ENCODE measurements around the gene LILRB1. TPM values are rescaled to one million over a fixed set of nuclear protein-coding genes. Genes with fewer than 3 reads are reported as not detected.

Gene LILRB1
- polyA plus RNA-seq, 3 donors = 27.2 to 317 (median 60.6) TPM

DNA sequence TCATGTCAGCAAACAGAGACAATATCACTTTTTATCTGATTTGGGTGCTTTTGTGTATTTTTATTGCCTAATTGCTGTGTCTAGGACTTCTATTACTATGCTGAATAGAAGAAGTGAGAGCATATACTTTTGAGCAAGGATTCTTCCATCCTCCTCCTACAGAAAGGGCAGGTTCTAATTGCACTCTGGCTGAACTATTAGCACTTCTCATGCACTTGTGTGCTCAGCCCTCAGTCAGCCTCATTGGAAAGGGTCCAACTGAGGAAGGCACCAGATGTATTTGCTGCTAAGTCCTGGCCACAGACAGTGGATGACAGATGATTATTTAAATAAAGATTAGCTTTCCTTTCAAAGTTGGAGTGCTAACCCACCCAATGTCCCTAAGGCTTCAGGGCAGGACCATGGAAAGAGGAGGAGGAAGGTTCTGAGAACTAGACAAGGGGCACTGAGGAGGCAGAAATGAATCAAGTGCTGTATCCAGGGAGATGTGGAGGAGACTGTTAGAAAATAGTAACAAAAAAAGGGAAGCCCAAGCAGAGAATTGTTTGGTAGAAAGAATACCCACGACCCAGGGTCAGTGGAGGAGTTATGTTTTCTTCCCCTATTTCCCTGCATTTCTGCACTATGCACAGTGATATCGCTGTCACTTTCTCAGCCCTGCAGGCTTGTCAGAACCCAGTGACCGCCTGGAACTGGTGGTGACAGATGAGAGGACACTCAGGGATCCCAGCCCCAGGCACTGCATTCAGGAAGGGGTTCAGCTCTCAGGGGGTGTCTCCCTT, 40.5 kb downstream of the LILRB1 start:
- no peaks in the 10 kb centered on the region for H3K9me3 ChIP-seq (replicated peaks in 1 of 2; ENCODE audit: control insufficient read depth in 1 of 2, insufficient read depth in 1 of 2, low read length in 2 of 2)
- H3K27ac ChIP-seq (ENCODE audit: low read depth in 1 of 2, low read length in 2 of 2) = peak overlapping the region; percentile 23 to 30
- intact Hi-C loops (cut with micrococcal nuclease) = loop anchor here (10.0 kb wide), 3 partner anchors 186 to 244 kb away; partner anchors contain the start of gene CDC42EP5 (in 1 of the 2)
- DNase-seq = peak; percentile 33 to 56 (median 44)
- peaks cover 22 to 50% of the 10 kb centered on the region in 2 donors for H3K4me1 ChIP-seq (ENCODE audit: control insufficient read depth in 1 of 2, insufficient read depth in 2 of 2, low read length in 2 of 2)
- Mint-ChIP-seq H3K9me3 (peaks cover 0 to 3% (median 0%) of the 10 kb centered on the region in 7 donors), H3K27me3 (ENCODE audit: low read depth in 3 of 3) (peaks cover 5 to 12% (median 6%) of the 10 kb centered on the region in 3 donors), H3K4me1 (peaks cover 51% of the 10 kb centered on the region), H3K36me3 (peaks cover 26 to 27% of the 10 kb centered on the region in 2 donors), H3K27ac (peak overlapping the region; percentile 69 to 86 (median 78)), H3K4me3 (peak overlapping the region in 1 of 2 donors; percentile 75)
- WGBS (ENCODE audit: insufficient coverage) = 17% methylated on average over 1 of the region's 3 CpGs
- H3K36me3 ChIP-seq (replicated peaks in 1 of 2; ENCODE audit: control insufficient read depth in 1 of 2, insufficient read depth in 2 of 2, low read length in 2 of 2) = peaks cover 23 to 27% of the 10 kb centered on the region in 2 donors
- H3K4me2 ChIP-seq (replicated peaks; ENCODE audit: extremely low read depth, low read length, poor library complexity, severe bottlenecking) = peak overlapping the region; percentile 31
- H3K9ac ChIP-seq (ENCODE audit: insufficient read depth, low read length, poor library complexity, severe bottlenecking) = no peak overlapping the region
- no peaks in the 10 kb centered on the region for H4K20me1 ChIP-seq (ENCODE audit: insufficient read depth, low read length)
- H3K27me3 ChIP-seq (ENCODE audit: control insufficient read depth in 2 of 2, insufficient read depth in 2 of 2, low read length in 2 of 2) = no peaks in the 10 kb centered on the region
- no peak overlapping the region for H2AFZ ChIP-seq (ENCODE audit: insufficient read depth, low read depth, low read length, poor library complexity, severe bottlenecking)
- H3K79me2 ChIP-seq (ENCODE audit: insufficient read depth, low read length) = peaks cover under 1% of the 10 kb centered on the region
- TF ChIP-seq, protein P1, sequence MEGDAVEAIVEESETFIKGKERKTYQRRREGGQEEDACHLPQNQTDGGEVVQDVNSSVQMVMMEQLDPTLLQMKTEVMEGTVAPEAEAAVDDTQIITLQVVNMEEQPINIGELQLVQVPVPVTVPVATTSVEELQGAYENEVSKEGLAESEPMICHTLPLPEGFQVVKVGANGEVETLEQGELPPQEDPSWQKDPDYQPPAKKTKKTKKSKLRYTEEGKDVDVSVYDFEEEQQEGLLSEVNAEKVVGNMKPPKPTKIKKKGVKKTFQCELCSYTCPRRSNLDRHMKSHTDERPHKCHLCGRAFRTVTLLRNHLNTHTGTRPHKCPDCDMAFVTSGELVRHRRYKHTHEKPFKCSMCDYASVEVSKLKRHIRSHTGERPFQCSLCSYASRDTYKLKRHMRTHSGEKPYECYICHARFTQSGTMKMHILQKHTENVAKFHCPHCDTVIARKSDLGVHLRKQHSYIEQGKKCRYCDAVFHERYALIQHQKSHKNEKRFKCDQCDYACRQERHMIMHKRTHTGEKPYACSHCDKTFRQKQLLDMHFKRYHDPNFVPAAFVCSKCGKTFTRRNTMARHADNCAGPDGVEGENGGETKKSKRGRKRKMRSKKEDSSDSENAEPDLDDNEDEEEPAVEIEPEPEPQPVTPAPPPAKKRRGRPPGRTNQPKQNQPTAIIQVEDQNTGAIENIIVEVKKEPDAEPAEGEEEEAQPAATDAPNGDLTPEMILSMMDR (IDR thresholded peaks at IDR 0.05) = no peak
- H3K4me3 ChIP-seq (replicated peaks in 1 of 3; ENCODE audit: low read depth in 2 of 3, low read length in 3 of 3) = peak overlapping the region in 1 of 3 experiments; percentile 15

- TF ChIP-seq, protein P1 (IDR thresholded peaks at IDR 0.05) = no peak
Observed at GRCh38 chr19:54673222-54673621, 42.9 kb downstream of the LILRB1 start.

More at GRCh38 chr19:54673222-54673621, 42.9 kb downstream of the LILRB1 start:
- Mint-ChIP-seq H3K36me3 (peaks cover 2% of the 10 kb centered on the region in 2 donors), H3K27me3 (ENCODE audit: low read depth in 3 of 3) (peaks cover 13 to 15% (median 15%) of the 10 kb centered on the region in 3 donors), H3K9me3 (no peaks in the 10 kb centered on the region), H3K4me3 (no peak overlapping the region), H3K27ac (no peak overlapping the region), H3K4me1 (peaks cover 52% of the 10 kb centered on the region)
- Histone ChIP-seq H2AFZ (ENCODE audit: insufficient read depth, low read depth, low read length, poor library complexity, severe bottlenecking) (no peak overlapping the region), H3K27ac (ENCODE audit: low read depth in 1 of 2, low read length in 2 of 2) (no peak overlapping the region), H3K4me1 (ENCODE audit: control insufficient read depth in 1 of 2, insufficient read depth in 2 of 2, low read length in 2 of 2) (peaks cover 24 to 54% of the 10 kb centered on the region in 2 donors), H3K36me3 (replicated peaks in 1 of 2; ENCODE audit: control insufficient read depth in 1 of 2, insufficient read depth in 2 of 2, low read length in 2 of 2) (peaks cover 0 to 2% of the 10 kb centered on the region in 2 donors), H3K27me3 (ENCODE audit: control insufficient read depth in 2 of 2, insufficient read depth in 2 of 2, low read length in 2 of 2) (peaks cover 8 to 15% of the 10 kb centered on the region in 2 donors), H3K9ac (ENCODE audit: insufficient read depth, low read length, poor library complexity, severe bottlenecking) (no peak overlapping the region), H3K4me2 (replicated peaks; ENCODE audit: extremely low read depth, low read length, poor library complexity, severe bottlenecking) (no peak overlapping the region), H3K79me2 (ENCODE audit: insufficient read depth, low read length) (no peaks in the 10 kb centered on the region), H4K20me1 (ENCODE audit: insufficient read depth, low read length) (no peaks in the 10 kb centered on the region), H3K9me3 (replicated peaks in 1 of 2; ENCODE audit: control insufficient read depth in 1 of 2, insufficient read depth in 1 of 2, low read length in 2 of 2) (no peaks in the 10 kb centered on the region), H3K4me3 (replicated peaks in 1 of 3; ENCODE audit: low read depth in 2 of 3, low read length in 3 of 3) (no peak overlapping the region)
- intact Hi-C loops (cut with micrococcal nuclease) = loop anchor here (10.0 kb wide), 3 partner anchors 188 to 242 kb away; partner anchors contain the start of gene CDC42EP5 (in 1 of the 2)
- DNase-seq = peak in 2 of 3 donors; percentile 47 to 48
- 60% methylated on average over 1 of the region's 1 CpG for WGBS (ENCODE audit: insufficient coverage)

All from CD14-positive monocyte (primary cell).